Smooth muscle cell (in vitro differentiated cells): ENCODE measurements around the gene NFATC4. TPM values are rescaled to one million over a fixed set of nuclear protein-coding genes. Genes with fewer than 3 reads are reported as not detected.
"Not testable (repeated sequence)": the region's sequence is repeated elsewhere in the genome, so short reads cannot be mapped to it uniquely, and the experiment has no call there.

Source experiments
- DNase-seq: peaks from one replicate; lab custom pipeline; 2025; ENCODE audit not compliant: unreplicated experiment; lab: John Stamatoyannopoulos, UW
- H2AFZ ChIP-seq: fragments of 200-600 bp; sonication (generic); 2 replicates; pipeline ENCODE4 v1.6.0; 2016; ENCODE audit warnings: antibody characterized with exemption, low read depth, mild to moderate bottlenecking
- H3F3A ChIP-seq: fragments of 200-600 bp; sonication (generic); 2 replicates; pipeline ENCODE4 v1.6.0; 2017; ENCODE audit warnings: antibody characterized with exemption, low read depth
- H3K27ac ChIP-seq: fragments of 200-600 bp; sonication (generic); 2 replicates; pipeline ENCODE4 v1.5.1; 2016; ENCODE audit warnings: low read depth, mild to moderate bottlenecking
- H3K27me3 ChIP-seq: fragments of 200-600 bp; sonication (generic); 2 replicates; pipeline ENCODE4 v1.6.1; 2016; ENCODE audit warnings: low read depth, mild to moderate bottlenecking
- H3K36me3 ChIP-seq: fragments of 200-600 bp; sonication (generic); 2 replicates; pipeline ENCODE4 v1.5.1; 2016; ENCODE audit warnings: low read depth
- H3K4me1 ChIP-seq: fragments of 200-600 bp; sonication (generic); 2 replicates; pipeline ENCODE4 v1.5.1; 2016; ENCODE audit warnings: low read depth
- H3K4me2 ChIP-seq: fragments of 200-600 bp; sonication (generic); 2 replicates; pipeline ENCODE4 v1.6.0; 2016; ENCODE audit warnings: mild to moderate bottlenecking
- H3K4me3 ChIP-seq: fragments of 200-600 bp; sonication (generic); 2 replicates; pipeline ENCODE4 v1.5.1; 2016; ENCODE audit warnings: mild to moderate bottlenecking
- H3K79me2 ChIP-seq: fragments of 200-600 bp; sonication (generic); 2 replicates; pipeline ENCODE4 v1.6.0; 2016; ENCODE audit warnings: low read depth, mild to moderate bottlenecking
- H3K9ac ChIP-seq: fragments of 200-600 bp; sonication (generic); 2 replicates; pipeline ENCODE4 v1.6.0; 2016; ENCODE audit warnings: low read depth
- H3K9me3 ChIP-seq: fragments of 200-600 bp; sonication (generic); replicated peaks from 2 replicates; pipeline ENCODE4 v1.5.1; 2016; ENCODE audit warnings: low read depth
- H4K20me1 ChIP-seq: fragments of 200-600 bp; sonication (generic); 2 replicates; pipeline ENCODE4 v1.6.0; 2016; ENCODE audit warnings: low read depth
- CTCF ChIP-seq: fragments of 200-600 bp; sonication (generic); IDR thresholded peaks from 2 replicates; pipeline ENCODE4 v1.5.1; 2017; ENCODE audit warnings: borderline replicate concordance, mild to moderate bottlenecking, antibody characterized with exemption; ENCODE audit not compliant: insufficient read depth, poor library complexity, severe bottlenecking
- WGBS: methylation state at CpG from one replicate; pipeline ENCODE4 v1.1.7; 2016; ENCODE audit warnings: low lambda C conversion rate; 5-methylcytosine and 5-hydroxymethylcytosine counted together
- polyA plus RNA-seq: library from polyadenylated mRNA; unstranded; fragments of >200 nt; fragmentation: Nextera tagmentation; extraction: Ambion mirVana; gene quantifications from 2 replicates; pipeline ENCODE4 v1.2.1, GENCODE V29; 2016
- total RNA-seq: library from RNA; depleted of rRNA; stranded (reverse); fragments of >200 nt; gene quantifications from 2 replicates; pipeline ENCODE4 v1.2.3, GENCODE V29; 2014

Gene NFATC4
- total and polyA plus RNA-seq, 2 experiments from 2014 or later, result 44.6 to 84.7 TPM

- no peaks in the 10 kb centered on the region for H3K36me3 ChIP-seq
- 88% methylated on average over 2 of the region's 2 CpGs for WGBS
- H3K4me1 ChIP-seq, result no peaks in the 10 kb centered on the region
- DNase-seq, result no peak
- peaks cover 13% of the 10 kb centered on the region for H3F3A ChIP-seq
- no peak overlapping the region for H3K9ac ChIP-seq
- H2AFZ ChIP-seq, result no peak overlapping the region
- TF ChIP-seq CTCF, result no peak
- H3K4me3 ChIP-seq, result no peak overlapping the region
- no peak overlapping the region for H3K4me2 ChIP-seq
- H3K27ac ChIP-seq, result no peak overlapping the region
- no peaks in the 10 kb centered on the region for H3K9me3 ChIP-seq
- H3K79me2 ChIP-seq, result no peaks in the 10 kb centered on the region
- no peaks in the 10 kb centered on the region for H3K27me3 ChIP-seq
- H4K20me1 ChIP-seq, result no peaks in the 10 kb centered on the region
Observed at GRCh38 chr14:24387009-24387345, 19.0 kb downstream of the NFATC4 start.

GRCh38 chr14:24387579-24387978, 19.6 kb downstream of the NFATC4 start:
- H4K20me1 ChIP-seq, H3K79me2 ChIP-seq, H3K4me2 ChIP-seq, H3K4me1 ChIP-seq, DNase-seq, H2AFZ ChIP-seq, H3K36me3 ChIP-seq, H3K9ac ChIP-seq, H3K27me3 ChIP-seq, H3K4me3 ChIP-seq, H3K27ac ChIP-seq, H3K9me3 ChIP-seq: not testable (repeated sequence)
- WGBS, result 94% methylated on average over 5 of the region's 5 CpGs
- peaks cover 15% of the 10 kb centered on the region for H3F3A ChIP-seq

GRCh38 chr14:24388474-24389179, 20.6 kb downstream of the NFATC4 start:
- no peak for DNase-seq

GRCh38 chr14:24389226-24389848, 21.4 kb downstream of the NFATC4 start:
- Histone ChIP-seq H3K36me3 (no peaks in the 10 kb centered on the region), H3K27me3 (no peaks in the 10 kb centered on the region), H3K9me3 (no peaks in the 10 kb centered on the region), H4K20me1 (no peaks in the 10 kb centered on the region), H3K4me2 (peak overlapping the region; percentile 70), H2AFZ (peak overlapping the region; percentile 33), H3F3A (peaks cover 19% of the 10 kb centered on the region), H3K4me3 (no peak overlapping the region), H3K4me1 (peaks cover 5% of the 10 kb centered on the region), H3K79me2 (no peaks in the 10 kb centered on the region), H3K9ac (no peak overlapping the region), H3K27ac (peak overlapping the region; percentile 60)
- WGBS, result 33% methylated on average over 11 of the region's 11 CpGs
- TF ChIP-seq CTCF, result no peak
- DNase-seq, result no peak

More at GRCh38 chr14:24388474-24389179, 20.6 kb downstream of the NFATC4 start:
- no peak overlapping the region for H3K4me3 ChIP-seq
- WGBS, result 33% methylated on average over 2 of the region's 2 CpGs
- H3K4me2 ChIP-seq, result peak overlapping the region; percentile 70
- TF ChIP-seq CTCF, result no peak
- no peak overlapping the region for H2AFZ ChIP-seq
- peaks cover 19% of the 10 kb centered on the region for H3F3A ChIP-seq
- H3K9me3 ChIP-seq, result no peaks in the 10 kb centered on the region
- H3K36me3 ChIP-seq, result no peaks in the 10 kb centered on the region
- no peaks in the 10 kb centered on the region for H3K79me2 ChIP-seq
- H3K9ac ChIP-seq, result no peak overlapping the region
- peak overlapping the region; percentile 60 for H3K27ac ChIP-seq
- no peaks in the 10 kb centered on the region for H4K20me1 ChIP-seq
- H3K4me1 ChIP-seq, result peaks cover 5% of the 10 kb centered on the region
- no peaks in the 10 kb centered on the region for H3K27me3 ChIP-seq
